PC-9 (cell line): Measurements from ENCODE around the gene STX8.

Source experiments
- CTCF ChIP-seq: fragments of 200-600 bp; sonication (generic); conservative IDR thresholded peaks from 2 replicates; pipeline ENCODE4 v1.6.1; 2017; ENCODE audit warnings: mixed run types, antibody characterized with exemption, mild to moderate bottlenecking, moderate library complexity
- EZH2 ChIP-seq: fragments of 200-600 bp; sonication (generic); IDR thresholded peaks from 2 replicates; pipeline ENCODE4 v1.8.0; 2017; ENCODE audit warnings: antibody characterized with exemption, low read depth

- no peak for TF ChIP-seq CTCF
- TF ChIP-seq EZH2: no peak
These were observed 240.8 kb downstream of the STX8 start for GRCh38 chr17:9334536-9335446.
